K562 (cell line): ENCODE data around the gene PRRG4. TPM values are rescaled to one million over a fixed set of nuclear protein-coding genes. Genes with fewer than 3 reads are reported as not detected.

Experiments used
- BDP1 ChIP-seq: IDR thresholded peaks from 3 replicates; pipeline ENCODE4 v1.6.1; 2011; ENCODE audit not compliant: insufficient read length, insufficient read depth
- FOSL1 ChIP-seq: fragments of 200-800 bp; sonication (Bioruptor generic); conservative IDR thresholded peaks from 2 replicates; pipeline ENCODE4 v1.6.1; 2016; ENCODE audit warnings: missing genetic modification characterization, missing compliant biosample characterization
- HIVEP1 ChIP-seq: fragments of 250-450 bp; sonication (Bioruptor Pico); IDR thresholded peaks from 2 replicates; pipeline ENCODE4 v1.4.0; 2020; ENCODE audit warnings: mild to moderate bottlenecking
- HMG20A ChIP-seq: fragments of 450-650 bp; formaldehyde crosslinking; conservative IDR thresholded peaks from 2 replicates; pipeline ENCODE4 v1.4.0; 2020; ENCODE audit warnings: mild to moderate bottlenecking, mixed read lengths
- JUN ChIP-seq, 2 experiments: sonication (generic) in 1 of 2; formaldehyde crosslinking in 1 of 2; IDR thresholded peaks; 2 replicates each; pipeline versions ENCODE4 v1.6.1 to v1.8.0; 2012 to 2022; ENCODE audit warnings: borderline replicate concordance in 2 of 2, mild to moderate bottlenecking in 2 of 2, improper control_type of control experiment in 1 of 2, low read depth in 1 of 2, low read length in 1 of 2, missing genetic modification reagents in 1 of 2
- MXI1 ChIP-seq: IDR thresholded peaks from 2 replicates; pipeline ENCODE4 v1.6.1; 2011; ENCODE audit warnings: low read depth, mild to moderate bottlenecking, improper control_type of control experiment, low read length
- RAD21 ChIP-seq, 2 experiments: fragments of 250-450 bp in 1 of 2; fragments of 450-650 bp in 1 of 2; sonication (Bioruptor Pico) in 1 of 2; formaldehyde crosslinking in 1 of 2; IDR thresholded peaks in 1 of 2; conservative IDR thresholded peaks in 1 of 2; 2 replicates each; pipeline versions ENCODE4 v1.4.0 to v1.8.0; 2020 to 2022; ENCODE audit warnings: mild to moderate bottlenecking in 2 of 2, moderate library complexity in 1 of 2
- REST ChIP-seq, 2 experiments: fragments of 450-650 bp; formaldehyde crosslinking in 1 of 2; IDR thresholded peaks; 2 replicates each; pipeline versions ENCODE4 v1.4.0 to v1.6.1; 2014 to 2020; ENCODE audit warnings: mild to moderate bottlenecking in 2 of 2, borderline replicate concordance in 1 of 2, low read depth in 1 of 2
- RFX5 ChIP-seq: IDR thresholded peaks from 2 replicates; pipeline ENCODE4 v1.6.1; 2011; ENCODE audit warnings: low read depth, mild to moderate bottlenecking, improper control_type of control experiment, low read length
- RUNX1 ChIP-seq: sonication (generic); IDR thresholded peaks from 2 replicates; pipeline ENCODE4 v1.6.1; 2016; ENCODE audit warnings: antibody characterized with exemption, low read depth
- SIN3B ChIP-seq: fragments of 450-650 bp; IDR thresholded peaks from 2 replicates; pipeline ENCODE4 v1.6.1; 2017; ENCODE audit warnings: low read depth, mild to moderate bottlenecking, moderate library complexity
- SUPT5H ChIP-seq: fragments of 450-650 bp; IDR thresholded peaks from 2 replicates; pipeline ENCODE4 v1.6.1; 2016
- ZFP36 ChIP-seq: fragments of 150-350 bp; IDR thresholded peaks from 2 replicates; pipeline ENCODE4 v1.6.1; 2018; ENCODE audit warnings: low read length, low read depth; ENCODE audit not compliant: partially characterized antibody
- ZNF217 ChIP-seq: sonication (generic); formaldehyde crosslinking; IDR thresholded peaks from 2 replicates; pipeline ENCODE4 v1.8.0; 2022; ENCODE audit warnings: mild to moderate bottlenecking, missing genetic modification reagents
- ZNF511 ChIP-seq: sonication (generic); formaldehyde crosslinking; IDR thresholded peaks from 2 replicates; pipeline ENCODE4 v1.8.0; 2022; ENCODE audit warnings: mild to moderate bottlenecking, missing genetic modification reagents
- polyA plus RNA-seq, 8 experiments: library from polyadenylated mRNA; depleted of rRNA in 4 of 8; stranded (reverse) in 5 of 8; unstranded in 3 of 8; fragments of >200 nt; fragmentation: Nextera tagmentation in 2 of 8; fragmentation: Illumina TruSeq in 1 of 8; extraction: Ambion mirVana in 2 of 8; extraction: Trizol in 1 of 8; gene quantifications; 2 replicates each; pipeline versions ENCODE4 v1.2.1 to v1.2.3, GENCODE V29; 2011 to 2014; ENCODE audit warnings: inconsistent platforms in 1 of 8, missing spikeins in 1 of 8
- total RNA-seq, 7 experiments: library from RNA; depleted of rRNA in 6 of 7; stranded (reverse); fragments of >200 nt in 6 of 7; fragmentation: Illumina TruSeq in 2 of 7; extraction: Trizol in 2 of 7; gene quantifications; 2 replicates each; pipeline versions ENCODE4 v1.2.1 to v1.2.3, GENCODE V29; 2011 to 2021; ENCODE audit warnings: low replicate concordance in 1 of 7
- TF ChIP-seq, protein P1 (sequence below): fragments of 450-650 bp; IDR thresholded peaks from 2 replicates; pipeline ENCODE4 v1.6.1; 2016; ENCODE audit warnings: antibody characterized with exemption
- TF ChIP-seq, protein P2 (sequence below), 3 experiments: IDR thresholded peaks in 2 of 3; conservative IDR thresholded peaks in 1 of 3; 2 replicates each; pipeline ENCODE4 v1.5.1; 2011 to 2012; ENCODE audit warnings: low read length in 3 of 3, mild to moderate bottlenecking in 3 of 3, control low read depth in 2 of 3, improper control_type of control experiment in 1 of 3, inconsistent platforms in 1 of 3, low read depth in 1 of 3, mixed read lengths in 1 of 3, moderate library complexity in 1 of 3; ENCODE audit not compliant: insufficient read depth in 2 of 3

The PRRG4 gene
- total and polyA plus RNA-seq, 9 of the 15 experiments (the other 6 are each of a cell fraction or from before 2014, with no cell fraction given), result not detected

DNA sequence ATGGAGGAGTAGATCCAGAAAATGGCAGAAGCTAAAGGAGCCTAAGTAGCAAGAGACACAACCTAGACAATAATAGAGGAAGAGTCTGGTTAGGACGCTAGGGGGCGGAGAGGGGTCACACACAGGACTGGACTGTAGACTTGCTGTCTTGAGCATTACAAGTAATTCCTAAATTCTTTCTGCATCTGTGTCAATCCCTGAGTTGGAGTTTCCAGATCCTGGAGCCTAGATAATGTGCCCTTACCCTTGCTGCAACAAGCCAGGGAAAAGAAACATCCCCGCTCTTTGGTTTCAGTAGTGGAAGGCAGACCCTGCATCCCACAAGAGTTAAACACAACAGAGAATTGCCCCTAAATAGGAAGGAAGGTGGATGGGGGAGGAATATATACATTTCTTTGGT is 20.4 kb upstream of the PRRG4 start (continued):
- no peak for TF ChIP-seq ZNF511 (CRISPR knock-in tag)
- TF ChIP-seq REST (IDR thresholded peaks at IDR 0.05; ENCODE audit: borderline replicate concordance), result peak; percentile 43; the same call in 1 of the 2 replicates
- TF ChIP-seq REST (CRISPR knock-in tag; IDR thresholded peaks at IDR 0.05; ENCODE audit: low read depth), result no peak
- peak; percentile 39 to 78 for TF ChIP-seq RAD21 (CRISPR knock-in tag; conservative IDR thresholded peaks at IDR 0.05 in 1 of 2, IDR thresholded peaks at IDR 0.05 in 1 of 2)
- no peak for TF ChIP-seq JUN (IDR thresholded peaks at IDR 0.05; ENCODE audit: borderline replicate concordance, low read depth, low read length)
- no peak for TF ChIP-seq JUN (CRISPR knock-in tag; IDR thresholded peaks at IDR 0.05; ENCODE audit: borderline replicate concordance)
- no peak for TF ChIP-seq RUNX1
- no peak for TF ChIP-seq BDP1
- TF ChIP-seq ZFP36, result no peak
- TF ChIP-seq HIVEP1, result no peak
- TF ChIP-seq HMG20A (CRISPR knock-in tag), result no peak
- TF ChIP-seq, protein P1, sequence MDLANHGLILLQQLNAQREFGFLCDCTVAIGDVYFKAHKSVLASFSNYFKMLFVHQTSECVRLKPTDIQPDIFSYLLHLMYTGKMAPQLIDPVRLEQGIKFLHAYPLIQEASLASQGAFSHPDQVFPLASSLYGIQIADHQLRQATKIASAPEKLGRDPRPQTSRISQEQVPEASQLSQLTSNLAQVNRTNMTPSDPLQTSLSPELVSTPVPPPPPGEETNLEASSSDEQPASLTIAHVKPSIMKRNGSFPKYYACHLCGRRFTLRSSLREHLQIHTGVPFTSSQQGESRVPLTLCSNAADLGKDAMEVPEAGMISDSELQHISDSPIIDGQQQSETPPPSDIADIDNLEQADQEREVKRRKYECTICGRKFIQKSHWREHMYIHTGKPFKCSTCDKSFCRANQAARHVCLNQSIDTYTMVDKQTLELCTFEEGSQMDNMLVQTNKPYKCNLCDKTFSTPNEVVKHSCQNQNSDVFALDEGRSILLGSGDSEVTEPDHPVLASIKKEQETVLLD, result no peak
- no peak for TF ChIP-seq RFX5
- no peak for TF ChIP-seq SIN3B
- TF ChIP-seq FOSL1, result no peak
- TF ChIP-seq SUPT5H, result no peak
- TF ChIP-seq MXI1, result no peak
- TF ChIP-seq, protein P2, sequence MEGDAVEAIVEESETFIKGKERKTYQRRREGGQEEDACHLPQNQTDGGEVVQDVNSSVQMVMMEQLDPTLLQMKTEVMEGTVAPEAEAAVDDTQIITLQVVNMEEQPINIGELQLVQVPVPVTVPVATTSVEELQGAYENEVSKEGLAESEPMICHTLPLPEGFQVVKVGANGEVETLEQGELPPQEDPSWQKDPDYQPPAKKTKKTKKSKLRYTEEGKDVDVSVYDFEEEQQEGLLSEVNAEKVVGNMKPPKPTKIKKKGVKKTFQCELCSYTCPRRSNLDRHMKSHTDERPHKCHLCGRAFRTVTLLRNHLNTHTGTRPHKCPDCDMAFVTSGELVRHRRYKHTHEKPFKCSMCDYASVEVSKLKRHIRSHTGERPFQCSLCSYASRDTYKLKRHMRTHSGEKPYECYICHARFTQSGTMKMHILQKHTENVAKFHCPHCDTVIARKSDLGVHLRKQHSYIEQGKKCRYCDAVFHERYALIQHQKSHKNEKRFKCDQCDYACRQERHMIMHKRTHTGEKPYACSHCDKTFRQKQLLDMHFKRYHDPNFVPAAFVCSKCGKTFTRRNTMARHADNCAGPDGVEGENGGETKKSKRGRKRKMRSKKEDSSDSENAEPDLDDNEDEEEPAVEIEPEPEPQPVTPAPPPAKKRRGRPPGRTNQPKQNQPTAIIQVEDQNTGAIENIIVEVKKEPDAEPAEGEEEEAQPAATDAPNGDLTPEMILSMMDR (IDR thresholded peaks at IDR 0.05 in 2 of 3, conservative IDR thresholded peaks at IDR 0.05 in 1 of 3; ENCODE audit: insufficient read depth in 2 of 3, low read depth in 1 of 3, low read length in 3 of 3), result peak; percentile 74 to 81 (median 75)
- TF ChIP-seq ZNF217 (CRISPR knock-in tag), result no peak
